KMS-11 (cell line): ENCODE measurements around the gene SPPL2A.
"Not testable (repeated sequence)": the region's sequence is repeated elsewhere in the genome, so short reads cannot be mapped to it uniquely, and the experiment has no call there.

Source experiments
- H2AFZ ChIP-seq: fragments of 200-600 bp; sonication (generic); 2 replicates; pipeline ENCODE4 v1.6.1; 2016; ENCODE audit warnings: antibody characterized with exemption, mixed run types, low read depth
- H3K27ac ChIP-seq: fragments of 200-600 bp; sonication (generic); 2 replicates; pipeline ENCODE4 v1.6.1; 2016; ENCODE audit warnings: mild to moderate bottlenecking, mixed run types
- H3K27me3 ChIP-seq: fragments of 200-600 bp; sonication (generic); 2 replicates; pipeline ENCODE4 v1.6.1; 2017; ENCODE audit warnings: mild to moderate bottlenecking, low read depth, mixed run types, moderate library complexity; ENCODE audit not compliant: insufficient read depth
- H3K36me3 ChIP-seq: fragments of 200-600 bp; sonication (generic); 2 replicates; pipeline ENCODE4 v1.6.1; 2017; ENCODE audit warnings: mild to moderate bottlenecking, mixed run types; ENCODE audit not compliant: insufficient read depth
- H3K4me1 ChIP-seq: fragments of 200-600 bp; sonication (generic); 2 replicates; pipeline ENCODE4 v1.6.1; 2016; ENCODE audit warnings: mild to moderate bottlenecking, low read depth, mixed run types; ENCODE audit not compliant: poor library complexity, severe bottlenecking
- H3K4me2 ChIP-seq: fragments of 200-600 bp; sonication (generic); 2 replicates; pipeline ENCODE4 v1.7.0; 2016; ENCODE audit warnings: mild to moderate bottlenecking, mixed run types
- H3K4me3 ChIP-seq: fragments of 200-600 bp; sonication (generic); IDR thresholded peaks from 2 replicates; pipeline ENCODE4 v1.6.1; 2017; ENCODE audit warnings: low read depth, low read length, mixed read lengths; ENCODE audit not compliant: insufficient read depth
- H3K79me2 ChIP-seq: fragments of 200-600 bp; sonication (generic); 2 replicates; pipeline ENCODE4 v1.6.1; 2016; ENCODE audit warnings: low read depth, mixed run types; ENCODE audit not compliant: insufficient read depth
- H3K9ac ChIP-seq: fragments of 200-600 bp; sonication (generic); 2 replicates; pipeline ENCODE4 v1.6.1; 2016; ENCODE audit warnings: mild to moderate bottlenecking, mixed run types
- H4K20me1 ChIP-seq: fragments of 200-600 bp; sonication (generic); 2 replicates; pipeline ENCODE4 v1.6.1; 2016; ENCODE audit warnings: mild to moderate bottlenecking, mixed run types; ENCODE audit not compliant: insufficient read depth
- TF ChIP-seq, protein P1 (sequence below): fragments of 200-600 bp; sonication (generic); conservative IDR thresholded peaks from 2 replicates; pipeline ENCODE4 v1.6.1; 2017; ENCODE audit warnings: low read depth, mild to moderate bottlenecking, antibody characterized with exemption, low read length, moderate library complexity, mixed read lengths

Gene SPPL2A

DNA sequence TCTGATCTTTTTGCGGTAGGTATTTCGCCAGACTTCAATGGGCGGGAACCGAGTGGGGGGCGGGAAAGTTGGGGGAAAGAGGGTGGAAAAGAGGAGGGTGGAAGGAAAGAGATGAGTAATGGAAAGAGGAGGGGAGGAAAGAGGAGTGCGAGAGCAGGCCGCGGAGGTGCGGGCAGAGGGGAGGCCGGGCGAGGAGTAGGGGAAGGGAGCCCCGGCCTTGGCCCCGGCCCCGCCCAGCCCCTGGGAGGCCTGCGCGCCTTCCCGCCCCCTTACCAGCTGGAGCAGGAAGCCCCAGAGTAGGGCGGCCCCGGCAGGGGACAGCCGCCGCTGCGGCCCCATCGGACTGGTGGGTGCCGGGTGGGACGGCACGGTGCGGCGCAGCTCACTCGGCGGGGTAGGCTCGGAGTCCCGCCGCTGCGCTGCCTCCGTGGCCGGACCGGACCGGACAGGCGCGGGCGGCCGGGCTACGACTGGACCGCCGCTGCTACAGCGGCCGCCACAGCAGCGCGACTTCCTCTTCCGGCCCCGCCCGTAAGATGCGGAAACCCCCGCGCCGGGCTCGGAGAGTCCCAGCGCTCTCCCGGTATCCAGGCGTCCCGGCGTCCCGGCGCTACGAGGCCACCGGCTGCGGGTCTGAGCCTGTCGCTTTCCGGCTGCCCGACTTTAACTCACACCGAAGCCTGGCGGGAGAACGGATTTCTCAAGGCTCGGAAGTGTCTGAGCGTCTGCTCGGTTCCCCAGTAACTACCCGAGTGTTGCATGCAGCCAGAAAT lies at the start of gene SPPL2A:
SPPL2A (minus strand) TSS at position 512 of the 773 bp plus-strand sequence; CDS start at position 339, 173 bp downstream.
- Histone ChIP-seq H3K9ac (peak within 1 kb of the TSS; percentile 71), H2AFZ (peak within 1 kb of the TSS; percentile 84), H3K27me3 (no peaks in the 10 kb centered on the region), H3K4me2 (peak within 1 kb of the TSS; percentile 84), H3K27ac (peak within 1 kb of the TSS; percentile 90), H4K20me1 (no peaks in the 10 kb centered on the region), H3K4me1 (peaks cover 40% of the 10 kb centered on the region), H3K36me3 (no peaks in the 10 kb centered on the region), H3K4me3 (no peak within 1 kb of the TSS), H3K79me2 (peaks cover 38% of the 10 kb centered on the region)
- TF ChIP-seq, protein P1, sequence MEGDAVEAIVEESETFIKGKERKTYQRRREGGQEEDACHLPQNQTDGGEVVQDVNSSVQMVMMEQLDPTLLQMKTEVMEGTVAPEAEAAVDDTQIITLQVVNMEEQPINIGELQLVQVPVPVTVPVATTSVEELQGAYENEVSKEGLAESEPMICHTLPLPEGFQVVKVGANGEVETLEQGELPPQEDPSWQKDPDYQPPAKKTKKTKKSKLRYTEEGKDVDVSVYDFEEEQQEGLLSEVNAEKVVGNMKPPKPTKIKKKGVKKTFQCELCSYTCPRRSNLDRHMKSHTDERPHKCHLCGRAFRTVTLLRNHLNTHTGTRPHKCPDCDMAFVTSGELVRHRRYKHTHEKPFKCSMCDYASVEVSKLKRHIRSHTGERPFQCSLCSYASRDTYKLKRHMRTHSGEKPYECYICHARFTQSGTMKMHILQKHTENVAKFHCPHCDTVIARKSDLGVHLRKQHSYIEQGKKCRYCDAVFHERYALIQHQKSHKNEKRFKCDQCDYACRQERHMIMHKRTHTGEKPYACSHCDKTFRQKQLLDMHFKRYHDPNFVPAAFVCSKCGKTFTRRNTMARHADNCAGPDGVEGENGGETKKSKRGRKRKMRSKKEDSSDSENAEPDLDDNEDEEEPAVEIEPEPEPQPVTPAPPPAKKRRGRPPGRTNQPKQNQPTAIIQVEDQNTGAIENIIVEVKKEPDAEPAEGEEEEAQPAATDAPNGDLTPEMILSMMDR, result no peak

DNA sequence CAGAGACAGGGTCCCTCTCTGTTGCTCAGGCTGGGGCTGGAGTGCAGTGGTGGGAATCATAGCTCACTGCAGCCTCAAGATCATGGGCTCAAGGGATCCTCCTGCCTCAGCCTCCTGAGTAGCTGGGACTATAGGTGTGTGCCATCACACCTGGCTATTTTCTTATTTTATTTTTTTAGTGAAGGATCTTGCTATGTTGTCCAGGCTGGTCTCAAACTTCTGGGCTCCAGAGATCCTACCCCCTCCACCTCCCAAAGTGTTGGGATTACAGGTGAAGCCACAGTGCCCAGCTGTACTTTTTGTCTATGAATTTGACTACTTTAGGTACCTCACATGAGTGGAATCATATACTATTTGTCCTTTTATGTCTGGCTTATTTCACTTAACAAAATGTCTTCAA lies 49.1 kb upstream of the SPPL2A start:
- TF ChIP-seq, protein P1, result no peak
- H3K79me2 ChIP-seq, result no peaks in the 10 kb centered on the region
- no peak overlapping the region for H3K4me2 ChIP-seq
- H4K20me1 ChIP-seq, result no peaks in the 10 kb centered on the region
- H3K4me1 ChIP-seq, result no peaks in the 10 kb centered on the region
- no peaks in the 10 kb centered on the region for H3K27me3 ChIP-seq
- no peak overlapping the region for H3K4me3 ChIP-seq
- no peak overlapping the region for H3K27ac ChIP-seq
- no peak overlapping the region for H3K9ac ChIP-seq
- H3K36me3 ChIP-seq, result no peaks in the 10 kb centered on the region
- H2AFZ ChIP-seq, result no peak overlapping the region

DNA sequence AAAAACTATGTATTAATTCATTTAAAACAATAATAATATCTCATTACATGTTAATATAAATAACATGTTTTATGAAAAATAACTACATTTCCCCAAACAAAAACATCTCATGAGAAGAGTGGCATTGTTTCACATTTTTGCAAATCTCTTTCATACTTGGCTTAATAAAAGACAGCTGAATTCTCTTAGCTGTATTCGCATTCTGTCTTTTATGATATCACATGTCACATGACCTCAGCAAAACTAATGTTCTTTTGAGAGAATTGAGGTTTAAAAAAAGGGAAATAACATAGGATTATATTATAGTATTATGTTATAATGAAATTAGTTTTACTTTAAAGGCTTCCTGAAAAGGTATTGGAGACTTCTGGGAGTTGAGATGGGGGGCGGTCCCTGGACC lies 48.4 kb upstream of the SPPL2A start:
- Histone ChIP-seq H3K4me3 (no peak overlapping the region), H3K27ac (no peak overlapping the region), H3K9ac (no peak overlapping the region), H3K79me2 (no peaks in the 10 kb centered on the region), H3K4me1 (no peaks in the 10 kb centered on the region), H3K4me2 (no peak overlapping the region), H4K20me1 (no peaks in the 10 kb centered on the region), H3K36me3 (no peaks in the 10 kb centered on the region), H3K27me3 (no peaks in the 10 kb centered on the region), H2AFZ (no peak overlapping the region)
- TF ChIP-seq, protein P1, result no peak

- Histone ChIP-seq H3K4me3 (no peak overlapping the region), H2AFZ (no peak overlapping the region), H3K9ac (no peak overlapping the region), H3K4me2 (no peak overlapping the region), H3K27me3 (no peaks in the 10 kb centered on the region), H4K20me1 (no peaks in the 10 kb centered on the region), H3K27ac (no peak overlapping the region), H3K79me2 (no peaks in the 10 kb centered on the region), H3K4me1 (no peaks in the 10 kb centered on the region), H3K36me3 (no peaks in the 10 kb centered on the region)
- TF ChIP-seq, protein P1, result no peak
Measured at GRCh38 chr15:50813089-50813488, 47.6 kb upstream of the SPPL2A start.

GRCh38 chr15:50812181-50812506 lies 46.6 kb upstream of the SPPL2A start:
- not testable (repeated sequence) for H3K27me3 ChIP-seq, H2AFZ ChIP-seq, H3K9ac ChIP-seq, H3K4me1 ChIP-seq, H3K4me3 ChIP-seq, H4K20me1 ChIP-seq, H3K79me2 ChIP-seq, H3K36me3 ChIP-seq, H3K4me2 ChIP-seq, H3K27ac ChIP-seq

DNA sequence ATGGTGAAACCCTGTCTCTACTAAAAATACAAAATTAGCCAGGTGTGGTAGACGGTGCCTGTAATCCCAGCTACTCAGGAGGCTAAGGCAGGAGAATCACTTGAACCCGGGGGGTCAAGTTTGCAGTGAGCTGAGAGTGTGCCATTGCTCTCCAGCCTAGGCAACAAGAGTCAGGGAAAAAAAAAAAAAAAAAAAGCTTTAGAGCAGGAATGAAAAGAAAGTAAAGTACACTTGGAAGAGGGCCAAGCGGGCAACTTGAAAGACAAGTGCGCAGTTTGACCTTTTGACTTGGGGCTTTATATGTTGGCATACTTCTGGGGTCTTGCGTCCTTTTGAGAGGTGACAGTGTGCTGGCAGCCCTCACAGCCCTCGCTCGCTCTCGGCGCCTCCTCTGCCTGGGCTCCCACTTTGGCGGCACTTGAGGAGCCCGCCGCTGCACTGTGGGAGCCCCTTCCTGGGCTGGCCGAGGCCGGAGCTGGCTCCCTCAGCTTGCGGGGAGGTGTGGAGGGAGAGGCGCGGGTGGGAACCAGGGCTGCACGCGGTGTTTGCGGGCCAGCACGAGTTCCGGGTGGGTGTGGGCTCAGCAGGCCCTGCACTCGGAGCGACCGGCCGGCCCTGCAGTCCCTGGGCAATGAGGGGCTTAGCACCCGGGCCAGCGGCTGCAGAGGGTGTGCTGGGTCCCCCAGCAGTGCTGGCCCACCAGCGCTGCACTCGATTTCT lies 46.1 kb upstream of the SPPL2A start:
- H4K20me1 ChIP-seq, H3K79me2 ChIP-seq, H3K4me3 ChIP-seq, H3K36me3 ChIP-seq, H3K27ac ChIP-seq, H3K4me2 ChIP-seq, H3K27me3 ChIP-seq, H3K9ac ChIP-seq, H3K4me1 ChIP-seq, H2AFZ ChIP-seq: not testable (repeated sequence)
